ENCODE measurements around the gene TKTL2. TPM values are rescaled to one million over a fixed set of nuclear protein-coding genes. Genes with fewer than 3 reads are reported as not detected.

The TKTL2 gene
- total and polyA plus RNA-seq, 3 donors from 2014 or later, result 45.9 to 211 (median 47.5) TPM

- TF ChIP-seq, protein P1, sequence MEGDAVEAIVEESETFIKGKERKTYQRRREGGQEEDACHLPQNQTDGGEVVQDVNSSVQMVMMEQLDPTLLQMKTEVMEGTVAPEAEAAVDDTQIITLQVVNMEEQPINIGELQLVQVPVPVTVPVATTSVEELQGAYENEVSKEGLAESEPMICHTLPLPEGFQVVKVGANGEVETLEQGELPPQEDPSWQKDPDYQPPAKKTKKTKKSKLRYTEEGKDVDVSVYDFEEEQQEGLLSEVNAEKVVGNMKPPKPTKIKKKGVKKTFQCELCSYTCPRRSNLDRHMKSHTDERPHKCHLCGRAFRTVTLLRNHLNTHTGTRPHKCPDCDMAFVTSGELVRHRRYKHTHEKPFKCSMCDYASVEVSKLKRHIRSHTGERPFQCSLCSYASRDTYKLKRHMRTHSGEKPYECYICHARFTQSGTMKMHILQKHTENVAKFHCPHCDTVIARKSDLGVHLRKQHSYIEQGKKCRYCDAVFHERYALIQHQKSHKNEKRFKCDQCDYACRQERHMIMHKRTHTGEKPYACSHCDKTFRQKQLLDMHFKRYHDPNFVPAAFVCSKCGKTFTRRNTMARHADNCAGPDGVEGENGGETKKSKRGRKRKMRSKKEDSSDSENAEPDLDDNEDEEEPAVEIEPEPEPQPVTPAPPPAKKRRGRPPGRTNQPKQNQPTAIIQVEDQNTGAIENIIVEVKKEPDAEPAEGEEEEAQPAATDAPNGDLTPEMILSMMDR (IDR thresholded peaks at IDR 0.05), result no peak
- TF ChIP-seq POLR2A (IDR thresholded peaks at IDR 0.05), result no peak
- H3K27me3 ChIP-seq, result no peaks in the 10 kb centered on the region
- intact Hi-C loops (cut with DNase I; ENCODE audit: low total_unique reads), result no loop called here
Observed at GRCh38 chr4:163474027-163474426, 473 bp upstream of the TKTL2 start.

DNA sequence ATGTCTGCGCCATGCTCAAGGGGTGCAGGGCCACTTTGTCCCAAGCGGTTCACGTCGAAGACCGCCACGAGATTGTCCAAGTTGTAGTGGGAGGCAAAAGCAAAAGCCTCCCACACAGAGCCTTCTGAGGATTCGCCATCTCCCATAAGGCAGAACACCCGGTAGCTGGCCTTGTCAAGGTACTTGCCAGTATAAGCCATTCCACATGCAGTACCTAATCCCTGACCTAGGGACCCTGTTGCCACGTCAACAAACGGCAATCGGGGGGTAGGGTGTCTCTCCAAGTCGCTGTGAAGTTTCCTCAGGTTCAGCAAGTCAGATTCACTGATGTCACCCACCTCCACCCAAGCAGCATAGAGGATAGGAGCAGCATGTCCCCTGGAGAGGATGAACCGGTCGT lies 424 bp downstream of the TKTL2 start:
- H3K36me3 ChIP-seq (ENCODE audit: low read depth, missing control alignments), result no peaks in the 10 kb centered on the region
- no peaks in the 10 kb centered on the region for H3K9me3 ChIP-seq
- intact Hi-C loops (cut with DNase I; ENCODE audit: low total_unique reads), result no loop called here
- H3K27ac ChIP-seq, result no peak overlapping the region
- no peaks in the 10 kb centered on the region for H3K27me3 ChIP-seq
- 51 to 79% methylated on average over 5 to 14 of the region's 14 CpGs for WGBS, 2 donors
- no peak for DNase-seq
- no peak for TF ChIP-seq POLR2A (IDR thresholded peaks at IDR 0.05)
- TF ChIP-seq, protein P1 (IDR thresholded peaks at IDR 0.05), result no peak
- H3K4me1 ChIP-seq, result no peaks in the 10 kb centered on the region
- H3K4me3 ChIP-seq, result peak overlapping the region; percentile 24 to 35

More at GRCh38 chr4:163474027-163474426, 473 bp upstream of the TKTL2 start:
- H3K4me1 ChIP-seq, result no peaks in the 10 kb centered on the region
- 60 to 69% methylated on average over 3 of the region's 3 CpGs for WGBS, 2 donors
- H3K27ac ChIP-seq, result no peak overlapping the region
- H3K4me3 ChIP-seq, result peak overlapping the region; percentile 24 to 35
- no peak for DNase-seq
- no peaks in the 10 kb centered on the region for H3K36me3 ChIP-seq (ENCODE audit: low read depth, missing control alignments)
- H3K9me3 ChIP-seq, result no peaks in the 10 kb centered on the region

GRCh38 chr4:163470391-163470790 lies 3.2 kb downstream of the TKTL2 start:
- TF ChIP-seq POLR2A (IDR thresholded peaks at IDR 0.05), result no peak
- TF ChIP-seq, protein P1 (IDR thresholded peaks at IDR 0.05), result no peak
- no peak for DNase-seq
- no peaks in the 10 kb centered on the region for H3K9me3 ChIP-seq
- no peak overlapping the region for H3K4me3 ChIP-seq
- no peaks in the 10 kb centered on the region for H3K4me1 ChIP-seq
- no peaks in the 10 kb centered on the region for H3K36me3 ChIP-seq (ENCODE audit: low read depth, missing control alignments)
- no peaks in the 10 kb centered on the region for H3K27me3 ChIP-seq
- no peak overlapping the region for H3K27ac ChIP-seq
- intact Hi-C loops (cut with DNase I; ENCODE audit: low total_unique reads), result no loop called here
- 76 to 87% methylated on average over 3 of the region's 3 CpGs for WGBS, 2 donors

DNA sequence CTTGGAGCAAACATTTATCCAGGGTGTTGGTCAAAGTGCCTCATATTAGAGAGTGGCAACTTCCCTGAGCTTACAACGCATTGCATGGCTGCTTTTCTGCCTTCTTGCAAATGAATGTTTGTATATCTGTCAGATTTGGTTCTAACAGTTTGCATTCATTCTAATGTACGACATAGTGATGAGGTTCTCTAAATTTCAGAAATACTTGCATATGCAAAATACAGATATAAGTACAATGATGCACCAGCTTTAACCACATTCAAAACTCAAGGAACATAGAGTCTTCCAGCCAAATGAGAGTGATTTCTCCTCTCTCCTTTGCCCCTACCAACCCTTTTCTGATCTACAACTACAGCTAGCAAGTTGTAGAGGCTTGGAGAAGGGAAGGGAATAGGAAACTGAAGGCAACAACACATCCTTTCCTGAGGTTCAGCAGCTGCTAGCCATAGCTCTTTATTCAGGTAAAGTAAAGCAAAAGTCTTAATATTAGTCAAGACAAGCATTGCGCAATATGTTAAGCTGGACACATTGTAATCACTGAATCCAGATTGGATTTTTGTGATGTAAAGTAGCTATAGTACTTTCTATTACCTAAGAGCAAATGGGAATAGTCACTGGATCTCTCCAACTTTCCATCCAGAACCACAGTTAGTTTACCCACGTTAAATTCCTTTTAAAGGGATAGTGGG lies 6.3 kb downstream of the TKTL2 start:
- no peaks in the 10 kb centered on the region for H3K36me3 ChIP-seq (ENCODE audit: low read depth, missing control alignments)
- H3K27ac ChIP-seq, result no peak overlapping the region
- no peak for TF ChIP-seq POLR2A (IDR thresholded peaks at IDR 0.05)
- TF ChIP-seq, protein P1 (IDR thresholded peaks at IDR 0.05), result no peak
- DNase-seq, result no peak
- 85 to 88% methylated on average over 4 of the region's 4 CpGs for WGBS, 2 donors
- H3K4me3 ChIP-seq, result no peak overlapping the region
- no peaks in the 10 kb centered on the region for H3K27me3 ChIP-seq
- no peaks in the 10 kb centered on the region for H3K9me3 ChIP-seq
- intact Hi-C loops (cut with DNase I; ENCODE audit: low total_unique reads), result no loop called here
- H3K4me1 ChIP-seq, result no peaks in the 10 kb centered on the region

- no peaks in the 10 kb centered on the region for H3K9me3 ChIP-seq
- no peaks in the 10 kb centered on the region for H3K27me3 ChIP-seq
- H3K4me3 ChIP-seq, result no peak overlapping the region
- no peaks in the 10 kb centered on the region for H3K36me3 ChIP-seq (ENCODE audit: low read depth, missing control alignments)
- intact Hi-C loops (cut with DNase I; ENCODE audit: low total_unique reads), result no loop called here
- H3K4me1 ChIP-seq, result no peaks in the 10 kb centered on the region
- 96 to 97% methylated on average over 5 of the region's 5 CpGs for WGBS, 2 donors
- TF ChIP-seq, protein P1 (IDR thresholded peaks at IDR 0.05), result no peak
- no peak for TF ChIP-seq POLR2A (IDR thresholded peaks at IDR 0.05)
- H3K27ac ChIP-seq, result no peak overlapping the region
- no peak for DNase-seq
Observed at GRCh38 chr4:163462556-163462955, 11.0 kb downstream of the TKTL2 start.

Measured in testis (tissue), 3 donors.